HL-60 (cell line): ENCODE data around the gene BCAS3.

Experiments
- DNase-seq, 2 experiments: peaks; one replicate each; pipeline ENCODE4 v3.0.0-alpha.2; 2010 to 2020; ENCODE audit warnings: low read depth in 1 of 2, low spot score in 1 of 2
- H3K27ac ChIP-seq: fragments of 250-450 bp; sonication (Bioruptor Pico); replicated peaks from 2 replicates; pipeline ENCODE4 v1.5.1; 2020; ENCODE audit warnings: mild to moderate bottlenecking, moderate library complexity
- H3K27me3 ChIP-seq: fragments of 250-450 bp; sonication (Bioruptor Pico); 2 replicates; pipeline ENCODE4 v1.5.1; 2021; ENCODE audit warnings: mild to moderate bottlenecking, moderate library complexity; ENCODE audit not compliant: insufficient read depth, poor library complexity, severe bottlenecking
- H3K4me3 ChIP-seq: replicated peaks from 2 replicates; pipeline ENCODE4 v1.5.1; 2011; ENCODE audit warnings: mild to moderate bottlenecking, control low read depth, low read length; ENCODE audit not compliant: insufficient read depth
- GABPA ChIP-seq: IDR thresholded peaks from 2 replicates; pipeline ENCODE4 v1.6.1; 2012; ENCODE audit warnings: low read depth
- POLR2AphosphoS5 ChIP-seq: IDR thresholded peaks from 2 replicates; pipeline ENCODE4 v1.6.1; 2012; ENCODE audit warnings: low read depth
- SPI1 ChIP-seq: IDR thresholded peaks from 2 replicates; pipeline ENCODE4 v1.6.1; 2012; ENCODE audit warnings: low read depth, mild to moderate bottlenecking, borderline replicate concordance
- TF ChIP-seq, protein P1 (sequence below): IDR thresholded peaks from one replicate; pipeline ENCODE4 v1.5.1; 2011; ENCODE audit warnings: low read length, control low read depth, inconsistent platforms; ENCODE audit not compliant: insufficient read depth
- TF ChIP-seq, protein P2 (sequence below): IDR thresholded peaks from 2 replicates; pipeline ENCODE4 v1.6.1; 2012; ENCODE audit warnings: low read depth; ENCODE audit not compliant: insufficient replicate concordance

BCAS3 gene

DNA sequence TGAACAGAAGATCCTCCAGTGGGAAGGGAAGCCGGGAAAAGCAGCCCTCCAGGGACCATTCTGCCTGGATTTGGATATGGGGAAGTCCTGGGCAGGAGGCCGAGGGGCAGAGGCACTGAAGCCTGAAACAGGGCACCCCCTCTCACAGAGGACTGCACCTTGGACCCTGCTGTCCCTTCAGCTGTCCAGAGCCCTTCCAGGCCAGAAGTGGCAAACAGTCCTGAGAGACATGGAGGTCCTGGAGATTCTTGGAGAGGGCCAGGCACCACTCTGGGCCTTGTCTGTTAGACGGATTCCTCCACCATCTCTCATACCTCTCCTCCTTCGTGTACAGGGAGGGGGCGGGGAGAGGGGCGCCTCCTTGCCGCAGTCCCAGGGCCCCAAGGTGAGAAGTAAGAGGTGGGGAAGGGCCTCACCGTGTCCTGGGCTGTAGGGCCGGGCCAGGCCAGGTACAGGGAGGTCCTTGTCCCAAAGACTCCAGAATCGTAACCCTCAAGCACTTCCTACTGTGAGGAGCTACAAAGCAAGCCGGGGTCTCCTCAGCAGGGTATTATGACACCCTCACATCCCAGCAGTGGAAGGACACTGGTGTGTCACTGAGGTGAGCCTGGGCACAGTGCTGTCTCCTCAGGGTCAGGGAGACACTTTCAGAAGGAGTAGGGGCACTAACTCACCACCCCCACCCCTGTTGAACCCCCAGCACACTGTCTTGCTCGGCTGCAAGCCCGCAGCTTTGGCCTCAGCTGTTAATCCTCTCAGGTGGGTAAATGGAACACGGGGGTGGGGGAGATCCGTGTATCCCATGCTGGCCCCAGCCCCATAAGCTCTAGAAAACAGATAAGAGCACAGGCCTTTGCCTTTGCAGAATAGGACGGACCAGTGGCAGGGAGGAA is 705.4 kb downstream of the BCAS3 start:
- no peaks in the 10 kb centered on the region for H3K27me3 ChIP-seq
- no peak overlapping the region for H3K4me3 ChIP-seq
- H3K27ac ChIP-seq, result no peak overlapping the region
- no peak for DNase-seq
- TF ChIP-seq, protein P1, sequence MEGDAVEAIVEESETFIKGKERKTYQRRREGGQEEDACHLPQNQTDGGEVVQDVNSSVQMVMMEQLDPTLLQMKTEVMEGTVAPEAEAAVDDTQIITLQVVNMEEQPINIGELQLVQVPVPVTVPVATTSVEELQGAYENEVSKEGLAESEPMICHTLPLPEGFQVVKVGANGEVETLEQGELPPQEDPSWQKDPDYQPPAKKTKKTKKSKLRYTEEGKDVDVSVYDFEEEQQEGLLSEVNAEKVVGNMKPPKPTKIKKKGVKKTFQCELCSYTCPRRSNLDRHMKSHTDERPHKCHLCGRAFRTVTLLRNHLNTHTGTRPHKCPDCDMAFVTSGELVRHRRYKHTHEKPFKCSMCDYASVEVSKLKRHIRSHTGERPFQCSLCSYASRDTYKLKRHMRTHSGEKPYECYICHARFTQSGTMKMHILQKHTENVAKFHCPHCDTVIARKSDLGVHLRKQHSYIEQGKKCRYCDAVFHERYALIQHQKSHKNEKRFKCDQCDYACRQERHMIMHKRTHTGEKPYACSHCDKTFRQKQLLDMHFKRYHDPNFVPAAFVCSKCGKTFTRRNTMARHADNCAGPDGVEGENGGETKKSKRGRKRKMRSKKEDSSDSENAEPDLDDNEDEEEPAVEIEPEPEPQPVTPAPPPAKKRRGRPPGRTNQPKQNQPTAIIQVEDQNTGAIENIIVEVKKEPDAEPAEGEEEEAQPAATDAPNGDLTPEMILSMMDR, result no peak
- TF ChIP-seq, protein P2, sequence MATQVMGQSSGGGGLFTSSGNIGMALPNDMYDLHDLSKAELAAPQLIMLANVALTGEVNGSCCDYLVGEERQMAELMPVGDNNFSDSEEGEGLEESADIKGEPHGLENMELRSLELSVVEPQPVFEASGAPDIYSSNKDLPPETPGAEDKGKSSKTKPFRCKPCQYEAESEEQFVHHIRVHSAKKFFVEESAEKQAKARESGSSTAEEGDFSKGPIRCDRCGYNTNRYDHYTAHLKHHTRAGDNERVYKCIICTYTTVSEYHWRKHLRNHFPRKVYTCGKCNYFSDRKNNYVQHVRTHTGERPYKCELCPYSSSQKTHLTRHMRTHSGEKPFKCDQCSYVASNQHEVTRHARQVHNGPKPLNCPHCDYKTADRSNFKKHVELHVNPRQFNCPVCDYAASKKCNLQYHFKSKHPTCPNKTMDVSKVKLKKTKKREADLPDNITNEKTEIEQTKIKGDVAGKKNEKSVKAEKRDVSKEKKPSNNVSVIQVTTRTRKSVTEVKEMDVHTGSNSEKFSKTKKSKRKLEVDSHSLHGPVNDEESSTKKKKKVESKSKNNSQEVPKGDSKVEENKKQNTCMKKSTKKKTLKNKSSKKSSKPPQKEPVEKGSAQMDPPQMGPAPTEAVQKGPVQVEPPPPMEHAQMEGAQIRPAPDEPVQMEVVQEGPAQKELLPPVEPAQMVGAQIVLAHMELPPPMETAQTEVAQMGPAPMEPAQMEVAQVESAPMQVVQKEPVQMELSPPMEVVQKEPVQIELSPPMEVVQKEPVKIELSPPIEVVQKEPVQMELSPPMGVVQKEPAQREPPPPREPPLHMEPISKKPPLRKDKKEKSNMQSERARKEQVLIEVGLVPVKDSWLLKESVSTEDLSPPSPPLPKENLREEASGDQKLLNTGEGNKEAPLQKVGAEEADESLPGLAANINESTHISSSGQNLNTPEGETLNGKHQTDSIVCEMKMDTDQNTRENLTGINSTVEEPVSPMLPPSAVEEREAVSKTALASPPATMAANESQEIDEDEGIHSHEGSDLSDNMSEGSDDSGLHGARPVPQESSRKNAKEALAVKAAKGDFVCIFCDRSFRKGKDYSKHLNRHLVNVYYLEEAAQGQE, result no peak
- TF ChIP-seq SPI1, result no peak
- no peak for TF ChIP-seq GABPA
- no peak for TF ChIP-seq POLR2AphosphoS5

GRCh38 chr17:61383689-61384201 is 706.1 kb downstream of the BCAS3 start:
- Histone ChIP-seq H3K4me3 (no peak overlapping the region), H3K27ac (no peak overlapping the region), H3K27me3 (no peaks in the 10 kb centered on the region)
- no peak for DNase-seq
- no peak for TF ChIP-seq SPI1

GRCh38 chr17:61384354-61384691 is 706.7 kb downstream of the BCAS3 start:
- Histone ChIP-seq H3K27me3 (no peaks in the 10 kb centered on the region), H3K4me3 (no peak overlapping the region), H3K27ac (no peak overlapping the region)
- no peak for DNase-seq
- TF ChIP-seq GABPA, result no peak
- TF ChIP-seq, protein P2, result no peak
- no peak for TF ChIP-seq SPI1
- TF ChIP-seq, protein P1, result no peak
- no peak for TF ChIP-seq POLR2AphosphoS5

GRCh38 chr17:61384692-61385576 is 707.3 kb downstream of the BCAS3 start:
- DNase-seq, result no peak
- Histone ChIP-seq H3K27ac (no peak overlapping the region), H3K4me3 (no peak overlapping the region), H3K27me3 (no peaks in the 10 kb centered on the region)
- TF ChIP-seq, protein P2, result no peak
- no peak for TF ChIP-seq SPI1
- TF ChIP-seq, protein P1, result no peak
- TF ChIP-seq GABPA, result no peak
- TF ChIP-seq POLR2AphosphoS5, result no peak
